HepG2 (cell line): ENCODE measurements around the gene MYO6. TPM values are rescaled to one million over a fixed set of nuclear protein-coding genes. Genes with fewer than 3 reads are reported as not detected.

Experiments
- ATAC-seq: fragments of 200-7000 bp; cut with Tn5 transposase; 3 replicates; pipeline ENCODE4 v1.9.1; 2020; ENCODE audit warnings: mild to moderate bottlenecking, moderate library complexity
- BruUV-seq: library from RNA; stranded (reverse); fragments of 400-500 nt; replicated peaks from 2 replicates; lab custom pipeline; 2021; lab: Mats Ljungman, UMichigan
- CTCF ChIA-PET: fragments of 300-600 bp; formaldehyde crosslinking; extraction: SDS; loops from one replicate; lab custom pipeline; 2021; ENCODE audit warnings: low total read pairs, inconsistent platforms, low intra/inter-chr PET ratio; lab: Yijun Ruan, JAX
- POLR2A ChIA-PET: fragments of 350-600 bp; sonication (Branson Sonifier 250); formaldehyde crosslinking; loops from one replicate; lab custom pipeline; 2020; ENCODE audit warnings: antibody characterized with exemption, inconsistent platforms; lab: Yijun Ruan, JAX
- DNase-seq: peaks from one replicate; pipeline ENCODE4 v3.0.0-alpha.2; 2015; ENCODE audit warnings: low spot score
- FAIRE-seq: peaks from 3 replicates; lab custom pipeline; 2011; peaks lifted over from hg19 to GRCh38; lab: Jason Lieb, UNC
- H2AFZ ChIP-seq: one replicate; pipeline ENCODE4 v1.6.1; 2011; ENCODE audit warnings: low read length, inconsistent platforms
- H3K27ac ChIP-seq: fragments of 300-600 bp; 3 replicates; pipeline ENCODE4 v1.8.0; 2011; ENCODE audit warnings: mixed run types, mild to moderate bottlenecking, mixed read lengths, low read length, inconsistent platforms; ENCODE audit not compliant: insufficient read depth; ENCODE audit errors: extremely low read length
- H3K27me3 ChIP-seq, 2 experiments: fragments of 200-600 bp in 1 of 2; 2 replicates in 1 of 2; 3 replicates in 1 of 2; pipeline versions ENCODE4 v1.6.0 to v1.8.0; 2011; ENCODE audit warnings: low read length in 2 of 2, mild to moderate bottlenecking in 2 of 2, moderate library complexity in 2 of 2, inconsistent platforms in 1 of 2; ENCODE audit not compliant: insufficient read depth in 2 of 2, control insufficient read depth in 1 of 2
- H3K36me3 ChIP-seq, 2 experiments: fragments of 200-600 bp in 1 of 2; replicated peaks in 1 of 2; 2 replicates in 1 of 2; 3 replicates in 1 of 2; pipeline versions ENCODE4 v1.5.1 to v1.8.0; 2011; ENCODE audit warnings: low read length in 2 of 2, inconsistent platforms in 1 of 2; ENCODE audit not compliant: insufficient read depth in 2 of 2, control insufficient read depth in 1 of 2
- H3K4me1 ChIP-seq: 2 replicates; pipeline ENCODE4 v1.5.1; 2012; ENCODE audit warnings: low read length, inconsistent platforms; ENCODE audit not compliant: insufficient read depth
- H3K4me2 ChIP-seq: 2 replicates; pipeline ENCODE4 v1.6.0; 2011; ENCODE audit warnings: low read depth, low read length, inconsistent platforms
- H3K4me3 ChIP-seq, 3 experiments: fragments of 200-600 bp in 1 of 3; sonication (generic), shearing (Covaris generic) in 1 of 3; replicated peaks in 1 of 3; 2 replicates each; pipeline ENCODE4 v1.5.1; 2011 to 2016; ENCODE audit warnings: low read length in 3 of 3, inconsistent platforms in 2 of 3, low read depth in 2 of 3, mild to moderate bottlenecking in 2 of 3, control low read depth in 1 of 3, mixed read lengths in 1 of 3; ENCODE audit not compliant: insufficient read depth in 1 of 3
- H3K79me2 ChIP-seq: one replicate; pipeline ENCODE4 v1.6.1; 2011; ENCODE audit warnings: low read length, inconsistent platforms; ENCODE audit not compliant: insufficient read depth
- H3K9ac ChIP-seq: 2 replicates; pipeline ENCODE4 v1.6.0; 2011; ENCODE audit warnings: mild to moderate bottlenecking, low read depth, low read length, inconsistent platforms; ENCODE audit not compliant: insufficient read depth
- H3K9me3 ChIP-seq: 2 replicates; pipeline ENCODE4 v1.5.1; 2012; ENCODE audit warnings: mild to moderate bottlenecking, low read length
- H4K20me1 ChIP-seq: 2 replicates; pipeline ENCODE4 v1.6.0; 2011; ENCODE audit warnings: inconsistent platforms, mild to moderate bottlenecking, low read length, moderate library complexity; ENCODE audit not compliant: insufficient read depth
- ATM ChIP-seq: fragments of 450-650 bp; IDR thresholded peaks from 2 replicates; pipeline ENCODE4 v1.7.1; 2017; ENCODE audit warnings: mild to moderate bottlenecking, borderline replicate concordance
- BCL6 ChIP-seq: IDR thresholded peaks from 2 replicates; pipeline ENCODE4 v1.6.1; 2016; ENCODE audit warnings: missing genetic modification reagents, missing compliant biosample characterization
- DNMT1 ChIP-seq: sonication (generic); formaldehyde crosslinking; IDR thresholded peaks from 2 replicates; pipeline ENCODE4 v1.5.1; 2020; ENCODE audit warnings: mild to moderate bottlenecking, missing genetic modification reagents
- ESRRA ChIP-seq: sonication (generic); formaldehyde crosslinking; IDR thresholded peaks from 2 replicates; pipeline ENCODE4 v1.5.1; 2020; ENCODE audit warnings: mild to moderate bottlenecking, low read depth, missing genetic modification reagents
- GABPB1 ChIP-seq: IDR thresholded peaks from 2 replicates; pipeline ENCODE4 v1.6.1; 2016; ENCODE audit warnings: mild to moderate bottlenecking, missing genetic modification reagents, moderate library complexity, missing compliant biosample characterization
- GATAD2A ChIP-seq: IDR thresholded peaks from 2 replicates; pipeline ENCODE4 v1.6.1; 2016
- KLF6 ChIP-seq: IDR thresholded peaks from 2 replicates; pipeline ENCODE4 v1.8.0; 2016; ENCODE audit warnings: missing biosample characterization, missing genetic modification reagents
- SRSF4 ChIP-seq: fragments of 200-400 bp; formaldehyde crosslinking; IDR thresholded peaks from one replicate; pipeline ENCODE4 v1.6.1; 2018; ENCODE audit warnings: mild to moderate bottlenecking, low read depth, low read length, moderate library complexity; ENCODE audit not compliant: poor library complexity, severe bottlenecking
- ZNF234 ChIP-seq: sonication (generic); formaldehyde crosslinking; conservative IDR thresholded peaks from 2 replicates; pipeline ENCODE4 v1.5.1; 2020; ENCODE audit warnings: mild to moderate bottlenecking, missing genetic modification reagents
- ZNF335 ChIP-seq: sonication (generic); formaldehyde crosslinking; IDR thresholded peaks from 2 replicates; pipeline ENCODE4 v1.4.0; 2020; ENCODE audit warnings: missing genetic modification reagents
- ZNF557 ChIP-seq: sonication (generic); formaldehyde crosslinking; IDR thresholded peaks from 2 replicates; pipeline ENCODE4 v1.4.0; 2020; ENCODE audit warnings: missing genetic modification reagents
- ZNF577 ChIP-seq: sonication (generic); formaldehyde crosslinking; IDR thresholded peaks from 2 replicates; pipeline ENCODE4 v1.4.0; 2020; ENCODE audit warnings: mild to moderate bottlenecking, low read depth, missing genetic modification reagents, borderline replicate concordance
- ZNF616 ChIP-seq: sonication (generic); formaldehyde crosslinking; IDR thresholded peaks from 2 replicates; pipeline ENCODE4 v1.5.0; 2020; ENCODE audit warnings: low read depth, mild to moderate bottlenecking, missing genetic modification reagents
- WGBS: methylation state at CpG from one replicate; pipeline ENCODE4 v1.1.6; 2017; ENCODE audit warnings: low lambda C conversion rate; 5-methylcytosine and 5-hydroxymethylcytosine counted together
- in situ Hi-C: cut with HindIII; loops from 2 replicates; pipeline ENCODE4 v1.10.0; 2017; ENCODE audit warnings: low pct_unique_long_range_greater_than_20kb; ENCODE audit not compliant: extremely low pct_ligation_motif_present
- intact Hi-C: fragments of 100-400 bp; cut with micrococcal nuclease; formaldehyde crosslinking; loops from one replicate; pipeline ENCODE4 v1.10.0; 2022; ENCODE audit not compliant: unreplicated experiment
- polyA plus RNA-seq, 8 experiments: library from polyadenylated mRNA; depleted of rRNA in 3 of 8; stranded (reverse) in 7 of 8; unstranded in 1 of 8; fragments of >200 nt; fragmentation: Illumina TruSeq in 4 of 8; extraction: Trizol in 4 of 8; gene quantifications; 2 replicates each; pipeline versions ENCODE4 v1.2.1 to v1.2.3, GENCODE V29; 2011 to 2016; ENCODE audit warnings: low read depth in 4 of 8, missing spikeins in 1 of 8, mixed read lengths in 1 of 8; ENCODE audit not compliant: insufficient read depth in 1 of 8
- total RNA-seq, 5 experiments: library from RNA; depleted of rRNA; stranded (reverse); fragments of >200 nt; fragmentation: Illumina TruSeq; extraction: Trizol; gene quantifications; 2 replicates each; pipeline ENCODE4 v1.2.3, GENCODE V29; 2016; ENCODE audit warnings: low read depth in 1 of 5
- TF ChIP-seq, protein P1 (sequence below): sonication (generic); formaldehyde crosslinking; IDR thresholded peaks from 2 replicates; pipeline ENCODE4 v1.5.1; 2020; ENCODE audit warnings: missing genetic modification reagents, mild to moderate bottlenecking, borderline replicate concordance
- TF ChIP-seq, protein P2 (sequence below): sonication (generic); formaldehyde crosslinking; IDR thresholded peaks from 2 replicates; pipeline ENCODE4 v1.4.0; 2020; ENCODE audit warnings: missing genetic modification reagents

Gene MYO6
- total and polyA plus RNA-seq, 2 of the 13 experiments (the other 11 are each of a cell fraction or from before 2014, with no cell fraction given), result 5.4 to 7.5 TPM

DNA sequence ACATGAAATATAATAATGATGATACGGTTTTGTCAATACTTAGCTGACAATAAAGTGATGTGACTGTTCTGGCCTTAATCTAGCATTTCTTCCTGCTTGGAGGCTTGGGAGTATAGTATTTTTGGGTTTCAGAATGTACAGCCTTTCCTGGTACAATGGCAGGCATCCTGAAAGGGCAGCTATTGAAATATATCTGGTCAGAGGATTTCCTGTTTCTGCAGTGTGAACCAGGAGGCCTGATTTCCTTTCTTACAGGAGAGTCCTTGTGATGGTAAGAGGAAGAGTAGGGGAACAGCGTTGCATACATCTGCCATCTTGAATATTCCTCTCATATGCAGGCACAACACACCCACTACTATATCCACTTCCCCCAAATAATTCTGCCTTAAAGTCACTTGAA is 93.7 kb downstream of the MYO6 start:
- BruUV-seq, result no TSS peak
- Histone ChIP-seq H3K4me1 (peaks cover 9% of the 10 kb centered on the region; the same call in 1 of the 2 replicates), H3K27ac (no peak overlapping the region), H3K4me2 (no peak overlapping the region), H3K4me3 (no peak overlapping the region), H4K20me1 (no peaks in the 10 kb centered on the region), H3K36me3 (peaks cover 0 to 1% of the 10 kb centered on the region in 2 experiments; a peak in 1 of 5 replicates), H3K9me3 (no peaks in the 10 kb centered on the region), H3K9ac (no peak overlapping the region), H2AFZ (no peak overlapping the region), H3K27me3 (no peaks in the 10 kb centered on the region; a peak in 1 of 5 replicates), H3K79me2 (no peaks in the 10 kb centered on the region)
- TF ChIP-seq, protein P1, sequence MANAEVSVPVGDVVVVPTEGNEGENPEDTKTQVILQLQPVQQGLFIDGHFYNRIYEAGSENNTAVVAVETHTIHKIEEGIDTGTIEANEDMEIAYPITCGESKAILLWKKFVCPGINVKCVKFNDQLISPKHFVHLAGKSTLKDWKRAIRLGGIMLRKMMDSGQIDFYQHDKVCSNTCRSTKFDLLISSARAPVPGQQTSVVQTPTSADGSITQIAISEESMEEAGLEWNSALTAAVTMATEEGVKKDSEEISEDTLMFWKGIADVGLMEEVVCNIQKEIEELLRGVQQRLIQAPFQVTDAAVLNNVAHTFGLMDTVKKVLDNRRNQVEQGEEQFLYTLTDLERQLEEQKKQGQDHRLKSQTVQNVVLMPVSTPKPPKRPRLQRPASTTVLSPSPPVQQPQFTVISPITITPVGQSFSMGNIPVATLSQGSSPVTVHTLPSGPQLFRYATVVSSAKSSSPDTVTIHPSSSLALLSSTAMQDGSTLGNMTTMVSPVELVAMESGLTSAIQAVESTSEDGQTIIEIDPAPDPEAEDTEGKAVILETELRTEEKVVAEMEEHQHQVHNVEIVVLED (CRISPR knock-in tag), result no peak
- no peak for TF ChIP-seq ZNF234
- no peak for TF ChIP-seq ZNF616 (CRISPR knock-in tag)
- TF ChIP-seq BCL6 (CRISPR knock-in tag), result no peak
- no peak for TF ChIP-seq ZNF335 (CRISPR knock-in tag)
- no peak for TF ChIP-seq GABPB1 (CRISPR knock-in tag)
- TF ChIP-seq, protein P2, sequence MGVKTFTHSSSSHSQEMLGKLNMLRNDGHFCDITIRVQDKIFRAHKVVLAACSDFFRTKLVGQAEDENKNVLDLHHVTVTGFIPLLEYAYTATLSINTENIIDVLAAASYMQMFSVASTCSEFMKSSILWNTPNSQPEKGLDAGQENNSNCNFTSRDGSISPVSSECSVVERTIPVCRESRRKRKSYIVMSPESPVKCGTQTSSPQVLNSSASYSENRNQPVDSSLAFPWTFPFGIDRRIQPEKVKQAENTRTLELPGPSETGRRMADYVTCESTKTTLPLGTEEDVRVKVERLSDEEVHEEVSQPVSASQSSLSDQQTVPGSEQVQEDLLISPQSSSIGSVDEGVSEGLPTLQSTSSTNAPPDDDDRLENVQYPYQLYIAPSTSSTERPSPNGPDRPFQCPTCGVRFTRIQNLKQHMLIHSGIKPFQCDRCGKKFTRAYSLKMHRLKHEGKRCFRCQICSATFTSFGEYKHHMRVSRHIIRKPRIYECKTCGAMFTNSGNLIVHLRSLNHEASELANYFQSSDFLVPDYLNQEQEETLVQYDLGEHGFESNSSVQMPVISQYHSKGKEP (CRISPR knock-in tag), result no peak
- TF ChIP-seq ATM, result no peak
- TF ChIP-seq DNMT1 (CRISPR knock-in tag), result no peak
- TF ChIP-seq ZNF577 (CRISPR knock-in tag), result no peak
- no peak for TF ChIP-seq ZNF557
- TF ChIP-seq KLF6 (CRISPR knock-in tag), result no peak
- TF ChIP-seq ESRRA (CRISPR knock-in tag), result no peak
- no peak for TF ChIP-seq GATAD2A
- TF ChIP-seq SRSF4, result no peak
- FAIRE-seq (no peak), ATAC-seq (no peak), DNase-seq (no peak)
- in situ Hi-C loops, result no loop called here
- WGBS, result 94% methylated on average over 2 of the region's 2 CpGs
- intact Hi-C loops, result no loop called here
- CTCF ChIA-PET, result no interaction called here
- POLR2A ChIA-PET, result no interaction called here
